PC-3 (cell line): ENCODE data around the gene PRDX3. TPM values are rescaled to one million over a fixed set of nuclear protein-coding genes. Genes with fewer than 3 reads are reported as not detected.
A peak's percentile ranks its signal among the peaks of the same experiment; 100 is the strongest.

Experiments
- ATAC-seq: fragments of 200-7000 bp; cut with Tn5 transposase; 2 replicates; pipeline ENCODE4 v1.9.1; 2020; ENCODE audit warnings: mild to moderate bottlenecking, moderate library complexity
- BruUV-seq: library from RNA; stranded (reverse); fragments of 400-500 nt; replicated peaks from 2 replicates; lab custom pipeline; 2021; lab: Mats Ljungman, UMichigan
- CTCF ChIA-PET: fragments of 300-600 bp; sonication (Branson Sonifier 250); formaldehyde crosslinking; loops from one replicate; lab custom pipeline; 2022; ENCODE audit warnings: antibody characterized with exemption; lab: Charles Lee
- POLR2A ChIA-PET: fragments of 300-600 bp; sonication (Branson Sonifier 250); formaldehyde crosslinking; loops from one replicate; lab custom pipeline; 2022; ENCODE audit warnings: antibody characterized with exemption; ENCODE audit not compliant: unreplicated experiment; lab: Charles Lee
- DNase-seq: peaks from one replicate; pipeline ENCODE4 v3.0.0-alpha.2; 2015
- H2AFZ ChIP-seq: fragments of 300-600 bp; sonication (generic); 2 replicates; pipeline ENCODE4 v1.6.0; 2016; ENCODE audit warnings: antibody characterized with exemption, low read length
- H3F3A ChIP-seq: fragments of 300-600 bp; sonication (generic); one replicate; pipeline ENCODE4 v1.6.0; 2017; ENCODE audit warnings: antibody characterized with exemption, low read length, control low read depth, mild to moderate bottlenecking; ENCODE audit not compliant: unreplicated experiment
- H3K27ac ChIP-seq: fragments of 300-600 bp; sonication (generic); 2 replicates; pipeline ENCODE4 v1.5.1; 2016; ENCODE audit warnings: mild to moderate bottlenecking, low read length
- H3K27me3 ChIP-seq: fragments of 300-600 bp; sonication (generic); 2 replicates; pipeline ENCODE4 v1.6.1; 2016; ENCODE audit warnings: low read length, mixed read lengths
- H3K36me3 ChIP-seq: fragments of 300-600 bp; sonication (generic); 2 replicates; pipeline ENCODE4 v1.6.1; 2016; ENCODE audit warnings: low read depth, mixed run types, low read length, mixed read lengths
- H3K4me1 ChIP-seq: fragments of 300-600 bp; sonication (generic); 2 replicates; pipeline ENCODE4 v1.5.1; 2016; ENCODE audit warnings: low read length; ENCODE audit not compliant: insufficient read depth
- H3K4me2 ChIP-seq: fragments of 300-600 bp; sonication (generic); 2 replicates; pipeline ENCODE4 v1.6.0; 2016; ENCODE audit warnings: low read length
- H3K4me3 ChIP-seq: fragments of 300-600 bp; sonication (generic); 2 replicates; pipeline ENCODE4 v1.5.1; 2016; ENCODE audit warnings: mild to moderate bottlenecking, low read length, mixed read lengths
- H3K79me2 ChIP-seq: fragments of 300-600 bp; sonication (generic); 2 replicates; pipeline ENCODE4 v1.6.1; 2017; ENCODE audit warnings: low read length, mixed read lengths
- H3K9ac ChIP-seq: fragments of 300-600 bp; sonication (generic); 2 replicates; pipeline ENCODE4 v1.6.0; 2016; ENCODE audit warnings: mild to moderate bottlenecking, low read length
- H3K9me2 ChIP-seq: fragments of 300-600 bp; sonication (generic); replicated peaks from 2 replicates; pipeline ENCODE4 v1.6.1; 2016; ENCODE audit warnings: mixed run types, low read length, mixed read lengths
- H3K9me3 ChIP-seq: fragments of 300-600 bp; sonication (generic); 2 replicates; pipeline ENCODE4 v1.6.1; 2016; ENCODE audit warnings: low read length, mixed read lengths
- H4K20me1 ChIP-seq: fragments of 300-600 bp; sonication (generic); 2 replicates; pipeline ENCODE4 v1.6.1; 2016; ENCODE audit warnings: low read length, mixed read lengths
- CTCF ChIP-seq: fragments of 300-600 bp; sonication (generic); conservative IDR thresholded peaks from 2 replicates; pipeline ENCODE4 v1.5.1; 2017; ENCODE audit warnings: antibody characterized with exemption, low read depth, mild to moderate bottlenecking, low read length
- EZH2 ChIP-seq: fragments of 300-600 bp; sonication (generic); IDR thresholded peaks from one replicate; pipeline ENCODE4 v1.6.1; 2017; ENCODE audit warnings: antibody characterized with exemption, mild to moderate bottlenecking, low read length; ENCODE audit not compliant: unreplicated experiment
- EZH2phosphoT487 ChIP-seq: fragments of 300-600 bp; sonication (generic); IDR thresholded peaks from 2 replicates; pipeline ENCODE4 v1.6.1; 2018; ENCODE audit warnings: mild to moderate bottlenecking, antibody characterized with exemption, low read length, borderline replicate concordance
- intact Hi-C: fragments of 100-400 bp; cut with micrococcal nuclease; formaldehyde crosslinking; loops from 2 replicates; pipeline ENCODE4 v1.9.0; 2023
- total RNA-seq: library from RNA; depleted of rRNA; stranded (reverse); fragments of >200 nt; gene quantifications from 2 replicates; pipeline ENCODE4 v1.2.3, GENCODE V29; 2014

Gene PRDX3
- total RNA-seq, 1 experiment from 2014 or later: 153 TPM

- Histone ChIP-seq H3K9me2 (no peaks in the 10 kb centered on the region), H3K9ac (no peak overlapping the region), H4K20me1 (no peaks in the 10 kb centered on the region), H3F3A (no peaks in the 10 kb centered on the region), H3K4me1 (peaks cover 13% of the 10 kb centered on the region), H3K27me3 (no peaks in the 10 kb centered on the region), H3K36me3 (no peaks in the 10 kb centered on the region), H3K27ac (no peak overlapping the region), H2AFZ (no peak overlapping the region), H3K4me2 (no peak overlapping the region), H3K4me3 (no peak overlapping the region), H3K9me3 (no peaks in the 10 kb centered on the region), H3K79me2 (0 out of 2 replicates have a peak, but pooled peaks cover 5% of the 10 kb centered on the region)
- no peak for TF ChIP-seq CTCF
- no peak for TF ChIP-seq EZH2
- no peak for TF ChIP-seq EZH2phosphoT487
- ChIA-PET POLR2A (no interaction called here), CTCF (no interaction called here)
- intact Hi-C loops: no loop called here
- ATAC-seq: no peak
- no TSS peak for BruUV-seq
- no peak for DNase-seq
Observed at GRCh38 chr10:119215371-119215770, 36.8 kb upstream of the PRDX3 start.

- intact Hi-C loops: no loop called here
- H3K4me2 ChIP-seq: 0 out of 2 replicates have a peak overlapping the region, but pooled peaks have one; percentile 26
- H3K4me1 ChIP-seq: peaks cover 24% of the 10 kb centered on the region
- ChIA-PET CTCF (interaction anchor here (0.8 to 0.9 kb wide), 2 partner anchors 42 to 59 kb away, joined by 5 to 6 read pairs; no protein-coding TSS in a partner anchor), POLR2A (no interaction called here)
- H3K27ac ChIP-seq: no peak overlapping the region
- peaks cover 23% of the 10 kb centered on the region for H3K79me2 ChIP-seq
- DNase-seq: no peak
- ATAC-seq: no peak
- no peaks in the 10 kb centered on the region for H4K20me1 ChIP-seq
- no peaks in the 10 kb centered on the region for H3K36me3 ChIP-seq
- H2AFZ ChIP-seq: no peak overlapping the region; the same call in 1 of the 2 replicates
- no peaks in the 10 kb centered on the region for H3K9me2 ChIP-seq
- BruUV-seq: no TSS peak
- no peaks in the 10 kb centered on the region for H3K9me3 ChIP-seq
- TF ChIP-seq CTCF: no peak
- no peak for TF ChIP-seq EZH2
- TF ChIP-seq EZH2phosphoT487: no peak
- no peak overlapping the region for H3K9ac ChIP-seq
- no peaks in the 10 kb centered on the region for H3F3A ChIP-seq
- no peaks in the 10 kb centered on the region for H3K27me3 ChIP-seq
- no peak overlapping the region for H3K4me3 ChIP-seq
Observed at GRCh38 chr10:119211625-119212441, 33.2 kb upstream of the PRDX3 start.

GRCh38 chr10:119211176-119211575 is 32.6 kb upstream of the PRDX3 start:
- H3K36me3 ChIP-seq: no peaks in the 10 kb centered on the region
- H3K27ac ChIP-seq: no peak overlapping the region
- H2AFZ ChIP-seq: no peak overlapping the region; the same call in 1 of the 2 replicates
- ChIA-PET CTCF (interaction anchor here (0.8 to 0.9 kb wide), 2 partner anchors 42 to 60 kb away, joined by 5 to 6 read pairs; no protein-coding TSS in a partner anchor), POLR2A (no interaction called here)
- no peaks in the 10 kb centered on the region for H3K9me3 ChIP-seq
- BruUV-seq: no TSS peak
- no peak overlapping the region for H3K4me3 ChIP-seq
- H3F3A ChIP-seq: no peaks in the 10 kb centered on the region
- peaks cover 29% of the 10 kb centered on the region for H3K4me1 ChIP-seq
- H3K9ac ChIP-seq: no peak overlapping the region
- TF ChIP-seq EZH2phosphoT487 (no peak), CTCF (no peak), EZH2 (no peak)
- DNase-seq (peak; percentile 29), ATAC-seq (no peak)
- intact Hi-C loops: no loop called here
- no peaks in the 10 kb centered on the region for H3K27me3 ChIP-seq
- no peaks in the 10 kb centered on the region for H4K20me1 ChIP-seq
- no peaks in the 10 kb centered on the region for H3K9me2 ChIP-seq
- peak overlapping the region; percentile 26 for H3K4me2 ChIP-seq
- peaks cover 23% of the 10 kb centered on the region for H3K79me2 ChIP-seq
